HG03196 (cell line): ENCODE measurements around the gene PPP4R2.

Source experiments
- ATAC-seq: cut with Tn5 transposase; IDR thresholded peaks from one replicate; pipeline ENCODE4 v1.9.1; 2021; ENCODE audit not compliant: unreplicated experiment

PPP4R2 gene

GRCh38 chr3:73107676-73108187 lies 111.1 kb downstream of the PPP4R2 start:
- ATAC-seq: no peak

- ATAC-seq: no peak
Measured at GRCh38 chr3:73108750-73109149, 112.1 kb downstream of the PPP4R2 start.

DNA sequence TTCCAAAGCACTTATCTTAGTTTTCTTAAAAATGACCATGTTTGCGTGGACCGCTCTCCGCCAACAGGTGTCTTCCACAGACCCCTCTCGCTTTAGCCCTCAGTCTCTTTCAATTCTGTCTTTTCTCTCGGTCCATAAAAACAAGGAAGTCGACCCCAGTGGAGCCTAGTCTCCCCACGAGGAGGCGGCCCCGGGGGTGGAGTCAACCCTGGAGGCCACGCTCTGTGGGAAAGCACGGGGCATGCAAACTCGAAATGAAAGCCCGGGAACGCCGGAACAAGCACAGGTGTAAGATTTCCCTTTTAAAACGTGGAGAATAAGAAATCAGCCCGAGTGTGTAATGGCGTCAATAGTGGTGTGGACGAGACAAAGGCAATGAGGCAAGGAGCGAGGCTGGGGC lies 113.9 kb downstream of the PPP4R2 start:
- ATAC-seq: no peak

DNA sequence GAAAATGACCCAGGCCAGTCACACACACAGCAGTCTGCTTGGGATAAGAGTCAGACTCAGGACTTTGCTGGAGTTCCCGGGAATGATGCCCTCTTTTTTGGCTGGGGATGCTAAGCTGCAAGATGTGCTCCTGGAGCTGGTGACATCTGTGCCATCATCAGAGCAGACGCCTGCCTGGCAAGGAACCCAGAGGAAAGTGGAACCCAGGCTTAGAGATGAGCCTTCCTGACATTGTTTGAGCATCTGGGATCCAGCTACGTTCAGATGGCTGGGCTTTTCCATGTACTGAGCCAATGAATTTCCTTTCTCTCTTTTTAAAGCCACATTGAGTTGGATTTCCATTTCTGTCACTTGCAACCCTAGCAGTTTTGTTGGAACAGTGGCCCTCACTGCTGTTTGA lies 118.1 kb downstream of the PPP4R2 start:
- no peak for ATAC-seq

- ATAC-seq: no peak
Measured at GRCh38 chr3:73115806-73116205, 119.2 kb downstream of the PPP4R2 start.
